Measurements from ENCODE around the gene HECW1. TPM values are rescaled to one million over a fixed set of nuclear protein-coding genes. Genes with fewer than 3 reads are reported as not detected.
A peak's percentile ranks its signal among the peaks of the same experiment; 100 is the strongest.
"Not testable (repeated sequence)": the region's sequence is repeated elsewhere in the genome, so short reads cannot be mapped to it uniquely, and the experiment has no call there.

Gene HECW1
- total RNA-seq, 1 experiment from 2014 or later: 33.8 TPM

DNA sequence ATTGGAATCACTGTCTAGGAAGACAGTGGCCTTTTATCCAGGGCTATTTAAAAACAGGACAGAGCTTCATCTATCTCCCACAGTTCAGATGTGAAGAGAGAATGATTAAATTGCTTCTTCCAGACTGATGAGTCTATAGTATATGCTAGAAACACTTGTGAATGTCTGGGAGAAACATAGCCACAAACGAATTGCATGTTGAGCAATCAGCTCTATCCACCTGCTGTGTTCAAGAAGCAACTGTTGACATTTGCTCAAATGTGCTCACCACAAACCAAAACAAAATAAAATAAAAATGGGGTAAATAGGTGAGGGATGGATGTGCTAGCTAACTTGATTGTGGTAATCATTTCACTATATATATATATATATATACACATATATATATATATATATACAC is 195.1 kb downstream of the HECW1 start:
- no peak for DNase-seq (ENCODE audit: low spot score)

DNA sequence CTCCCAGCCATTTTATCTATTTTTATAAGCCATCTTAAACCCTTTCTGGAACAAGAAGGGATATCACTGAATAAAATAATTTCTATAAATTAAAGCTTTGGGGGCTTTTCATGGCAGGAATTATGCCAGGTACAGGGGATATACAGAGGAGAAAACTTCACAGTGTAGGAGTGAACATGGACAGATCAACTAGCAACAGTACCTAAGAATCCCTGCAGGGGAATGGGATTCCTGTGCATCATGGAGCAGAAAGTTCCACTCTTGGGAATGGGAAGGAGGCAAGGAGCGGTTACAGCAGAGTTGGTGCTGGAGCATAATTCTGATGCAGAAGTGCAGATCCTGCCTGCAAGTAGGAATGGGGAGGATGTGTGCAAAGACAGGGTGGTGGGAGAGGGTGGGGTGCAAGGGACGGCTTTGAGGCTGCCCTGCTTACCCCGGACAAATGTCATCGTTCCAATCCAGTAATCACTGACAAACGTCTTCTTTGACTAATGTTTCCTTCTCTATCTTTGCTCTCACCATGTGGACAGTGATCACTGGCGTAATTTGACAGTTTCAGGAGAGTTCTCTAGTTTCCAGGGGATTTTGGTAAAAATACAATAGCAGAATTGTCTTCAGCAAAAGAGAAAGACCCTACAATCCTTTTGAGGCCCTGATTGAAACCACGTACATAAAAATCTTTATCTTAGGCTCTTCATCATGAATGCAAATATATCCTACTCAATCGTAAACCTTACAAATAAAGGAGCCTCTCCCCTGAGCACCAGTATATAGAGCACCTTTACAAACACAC is 196.7 kb downstream of the HECW1 start:
- DNase-seq (ENCODE audit: low spot score): no peak

DNA sequence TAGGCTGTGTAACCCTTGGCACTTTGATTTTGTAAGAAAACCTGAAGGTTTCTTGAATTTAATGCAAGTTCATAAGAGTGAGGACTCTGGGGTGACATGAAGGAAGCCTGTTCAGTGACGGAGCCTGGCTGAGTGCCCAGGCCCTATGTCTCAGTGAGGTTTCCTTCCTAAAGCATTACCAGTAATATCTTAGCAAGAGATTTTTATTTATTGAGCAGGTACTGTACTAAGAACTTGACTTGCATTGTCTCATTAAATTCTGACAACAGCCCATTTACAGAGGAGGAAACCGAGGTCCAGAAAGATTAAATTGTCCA is 197.2 kb downstream of the HECW1 start:
- no peak for DNase-seq (ENCODE audit: low spot score)

GRCh38 chr7:43311052-43311451 is 198.6 kb downstream of the HECW1 start:
- no peak for DNase-seq (ENCODE audit: low spot score)

- DNase-seq (ENCODE audit: low spot score): no peak
These were observed 199.2 kb downstream of the HECW1 start for GRCh38 chr7:43311694-43312093.

GRCh38 chr7:43313628-43314378 is 201.4 kb downstream of the HECW1 start:
- DNase-seq (ENCODE audit: low spot score): no peak

- no peak for DNase-seq (ENCODE audit: low spot score)
These were observed 202.1 kb downstream of the HECW1 start for GRCh38 chr7:43314379-43315158.

DNA sequence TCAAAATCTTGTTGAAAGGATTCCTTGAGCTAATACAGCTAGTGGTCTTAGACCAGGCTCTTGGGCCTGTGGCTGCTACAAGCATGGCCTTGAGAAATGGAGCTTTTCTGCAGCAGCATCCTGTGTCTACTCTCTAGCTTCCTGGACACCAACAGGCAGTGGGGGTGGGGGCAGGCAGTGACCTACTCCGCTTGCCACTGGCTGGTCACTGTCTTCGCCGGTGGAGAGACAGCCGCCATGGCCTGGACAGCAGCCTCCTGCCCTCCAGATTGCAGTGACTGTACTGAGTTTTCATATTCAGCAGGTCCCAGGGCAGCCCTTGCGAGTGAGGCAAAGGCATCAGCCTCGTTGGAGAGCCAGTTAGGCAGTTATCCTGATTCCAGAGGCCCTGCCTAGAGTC is 204.6 kb downstream of the HECW1 start:
- DNase-seq (ENCODE audit: low spot score): no peak

GRCh38 chr7:43318188-43318770 is 205.8 kb downstream of the HECW1 start:
- no peak for DNase-seq (ENCODE audit: low spot score)

GRCh38 chr7:43325595-43325994 is 213.1 kb downstream of the HECW1 start:
- DNase-seq (ENCODE audit: low spot score): no peak

DNA sequence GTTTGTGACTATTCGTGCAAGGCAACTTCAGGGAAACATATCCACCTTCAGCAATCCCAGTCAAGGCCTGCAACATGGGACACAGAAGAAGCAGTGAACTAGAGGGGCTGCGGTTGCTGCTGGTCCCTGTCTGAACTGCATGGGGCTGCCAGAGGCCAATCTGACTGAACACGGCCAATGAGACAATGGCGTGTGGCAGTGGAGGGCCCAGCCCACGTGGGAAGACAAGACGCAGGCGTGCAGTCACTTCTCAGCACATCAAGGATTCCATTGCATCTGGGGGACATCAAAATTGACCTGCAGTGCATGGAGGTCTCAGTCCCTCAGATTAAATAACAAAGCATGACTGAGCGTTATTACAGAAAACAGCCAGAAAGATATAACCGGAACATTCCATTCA is 215.9 kb downstream of the HECW1 start:
- DNase-seq (ENCODE audit: low spot score): no peak

- DNase-seq (ENCODE audit: low spot score): no peak
These were observed 216.4 kb downstream of the HECW1 start for GRCh38 chr7:43328785-43329380.

DNA sequence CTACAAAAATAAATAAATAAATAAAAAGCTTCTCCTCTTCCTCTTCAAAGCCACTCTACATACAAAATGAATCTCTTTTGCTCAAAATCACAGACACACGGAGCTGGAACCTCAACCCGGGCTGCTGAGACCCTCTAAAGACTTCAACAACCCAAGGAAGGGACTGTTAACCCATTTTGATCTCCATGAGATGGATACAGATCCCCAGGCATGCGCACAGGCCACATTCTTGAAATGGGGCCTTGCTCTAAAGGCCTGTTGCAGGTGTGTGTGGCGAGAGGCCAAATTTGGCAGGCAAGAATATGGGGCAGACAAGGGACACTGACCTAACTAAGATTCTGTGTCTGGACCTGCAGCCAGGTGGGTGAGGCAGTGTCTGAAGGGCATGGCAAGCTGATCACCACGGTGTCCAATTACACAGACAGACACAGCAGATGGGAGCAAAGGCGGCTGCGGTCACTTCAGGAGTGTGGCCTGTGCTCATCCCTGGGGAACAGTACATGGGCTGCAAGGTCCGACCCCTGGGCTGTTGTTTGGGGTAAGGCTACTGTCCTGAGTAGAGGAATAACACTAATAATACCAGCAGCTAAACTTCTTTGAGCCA is 219.8 kb downstream of the HECW1 start:
- no peak for DNase-seq (ENCODE audit: low spot score)

DNA sequence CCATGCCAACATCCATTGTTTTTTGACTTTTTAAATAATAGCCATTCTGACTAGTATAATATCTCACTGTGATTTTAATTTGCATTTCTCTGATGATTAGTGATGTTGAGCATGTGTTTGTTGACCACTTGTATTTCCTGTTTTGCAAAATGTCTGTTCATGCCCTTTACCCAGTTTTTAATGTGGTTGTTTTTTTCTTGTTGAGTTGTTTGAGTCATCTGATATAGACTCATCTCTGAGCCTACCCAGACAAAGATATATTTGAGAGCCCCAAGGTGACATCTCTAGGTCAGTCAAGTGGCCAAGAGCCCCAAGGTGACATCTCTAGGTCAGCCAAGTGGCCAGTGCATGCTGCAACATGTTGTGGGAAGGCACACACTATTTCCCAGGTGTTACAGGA is 224.7 kb downstream of the HECW1 start:
- no peak for DNase-seq (ENCODE audit: low spot score)

GRCh38 chr7:43337811-43338210 is 225.4 kb downstream of the HECW1 start:
- no peak for DNase-seq (ENCODE audit: low spot score)

DNA sequence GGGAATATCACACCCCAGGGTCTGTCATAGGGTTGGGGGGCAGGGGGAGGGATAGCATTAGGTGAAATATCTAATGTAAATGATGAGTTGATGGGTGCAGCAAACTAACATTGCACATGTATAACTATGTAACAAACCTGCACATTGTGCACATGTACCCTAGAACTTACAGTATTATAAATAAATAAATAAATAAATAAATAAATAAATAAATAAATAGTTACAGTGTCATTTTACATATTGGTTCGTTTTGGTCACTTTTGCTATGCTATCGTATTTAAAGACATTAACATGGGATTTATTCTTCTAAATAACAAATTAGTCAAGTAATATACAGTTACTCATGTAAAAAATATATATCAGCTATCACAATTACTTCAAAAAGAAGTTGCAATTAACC is 228.7 kb downstream of the HECW1 start:
- no peak for DNase-seq (ENCODE audit: low spot score)

- DNase-seq (ENCODE audit: low spot score): not testable (repeated sequence)
These were observed 231.0 kb downstream of the HECW1 start for GRCh38 chr7:43343417-43343816.

GRCh38 chr7:43345696-43346095 is 233.2 kb downstream of the HECW1 start:
- not testable (repeated sequence) for DNase-seq (ENCODE audit: low spot score)

DNA sequence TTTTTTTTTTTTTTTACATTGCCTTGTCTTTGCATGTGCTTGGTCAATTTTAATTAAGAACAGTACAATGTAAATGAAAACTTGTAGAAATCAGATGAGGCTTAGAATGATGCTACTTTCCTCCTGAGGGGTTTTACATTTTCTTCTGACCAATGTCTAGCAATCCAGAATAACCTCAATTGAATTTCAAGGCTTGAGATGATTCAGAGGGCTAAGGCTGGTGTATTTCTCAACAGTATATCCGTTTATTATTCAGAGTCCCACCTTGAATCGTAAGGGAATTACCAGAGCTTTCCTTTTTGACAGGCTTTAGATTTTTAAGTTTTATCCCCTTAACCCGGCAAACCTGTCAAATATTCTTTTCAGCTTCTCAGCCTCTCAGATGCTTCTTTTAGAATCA is 239.2 kb downstream of the HECW1 start:
- DNase-seq (ENCODE audit: low spot score): no peak

GRCh38 chr7:43353902-43354301 is 241.5 kb downstream of the HECW1 start:
- no peak for DNase-seq (ENCODE audit: low spot score)

DNA sequence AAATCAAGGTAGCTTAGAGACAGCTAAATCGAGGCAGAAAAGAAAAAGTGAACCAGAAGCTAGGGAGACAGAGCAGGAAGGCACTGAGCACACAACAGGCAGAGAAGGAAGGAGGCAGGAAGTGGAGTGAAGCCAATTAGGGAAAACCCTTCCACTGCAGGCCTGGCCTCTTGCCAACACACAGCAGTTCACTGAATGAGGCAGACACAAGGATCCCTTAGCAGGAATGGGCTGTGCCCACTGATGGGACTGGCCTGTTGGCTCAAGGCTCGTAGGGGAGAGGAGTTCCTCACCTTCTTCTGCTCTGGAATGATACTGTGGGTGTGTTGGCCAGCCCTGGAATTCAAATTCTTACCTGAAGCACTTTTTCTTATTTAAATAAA is 250.2 kb downstream of the HECW1 start:
- DNase-seq (ENCODE audit: low spot score): peak; percentile 81

All from H4 (cell line).